ENCODE data around the gene TUBA1B.
"Not testable (repeated sequence)": the region's sequence is repeated elsewhere in the genome, so short reads cannot be mapped to it uniquely, and the experiment has no call there.

TUBA1B gene

GRCh38 chr12:49131051-49131893 is at the start of gene TUBA1B:
Gene TUBA1B, minus strand, starts transcription at chr12:49131395. Its CDS starts 95 bp downstream, at chr12:49131300.
- DNase-seq, result peak; percentile 91

- no peak for DNase-seq
Measured at GRCh38 chr12:49174218-49174617, 43.0 kb upstream of the TUBA1B start.

GRCh38 chr12:49170924-49171323 is 39.7 kb upstream of the TUBA1B start:
- DNase-seq, result no peak

- DNase-seq, result no peak
Measured at GRCh38 chr12:49165114-49165513, 33.9 kb upstream of the TUBA1B start.

GRCh38 chr12:49161901-49162300 is 30.7 kb upstream of the TUBA1B start:
- not testable (repeated sequence) for DNase-seq

- DNase-seq, result no peak
Measured at GRCh38 chr12:49161092-49161795, 30.0 kb upstream of the TUBA1B start.

GRCh38 chr12:49160399-49160798 is 29.2 kb upstream of the TUBA1B start:
- no peak for DNase-seq

- no peak for DNase-seq
Measured at GRCh38 chr12:49154221-49154620, 23.0 kb upstream of the TUBA1B start.

- no peak for DNase-seq
Measured at GRCh38 chr12:49147384-49147783, 16.2 kb upstream of the TUBA1B start.

GRCh38 chr12:49146406-49146805 is 15.2 kb upstream of the TUBA1B start:
- DNase-seq, result no peak

- no peak for DNase-seq
Measured at GRCh38 chr12:49144384-49144783, 13.2 kb upstream of the TUBA1B start.

- no peak for DNase-seq
Measured at GRCh38 chr12:49138999-49139398, 7.8 kb upstream of the TUBA1B start.

GRCh38 chr12:49138587-49138986 is 7.4 kb upstream of the TUBA1B start:
- no peak for DNase-seq

GRCh38 chr12:49137476-49137875 is 6.3 kb upstream of the TUBA1B start:
- no peak for DNase-seq

- DNase-seq, result not testable (repeated sequence)
Measured at GRCh38 chr12:49136997-49137396, 5.8 kb upstream of the TUBA1B start.

GRCh38 chr12:49133590-49133989 is 2.4 kb upstream of the TUBA1B start:
- no peak for DNase-seq

- DNase-seq, result no peak
Measured at GRCh38 chr12:49133014-49133413, 1.8 kb upstream of the TUBA1B start.

- no peak for DNase-seq
Measured at GRCh38 chr12:49131894-49132461, 783 bp upstream of the TUBA1B start.

GRCh38 chr12:49130151-49131050 is 794 bp downstream of the TUBA1B start:
- peak; percentile 95 for DNase-seq

GRCh38 chr12:49129332-49130150 is 1.7 kb downstream of the TUBA1B start:
- no peak for DNase-seq

- DNase-seq, result not testable (repeated sequence)
Measured at GRCh38 chr12:49127971-49128370, 3.2 kb downstream of the TUBA1B start.

Measured in CD4-positive, alpha-beta T cell treated with Interleukin-15 for 1 hour (primary cell).